ENCODE results near the gene MST1.

The MST1 gene

DNA sequence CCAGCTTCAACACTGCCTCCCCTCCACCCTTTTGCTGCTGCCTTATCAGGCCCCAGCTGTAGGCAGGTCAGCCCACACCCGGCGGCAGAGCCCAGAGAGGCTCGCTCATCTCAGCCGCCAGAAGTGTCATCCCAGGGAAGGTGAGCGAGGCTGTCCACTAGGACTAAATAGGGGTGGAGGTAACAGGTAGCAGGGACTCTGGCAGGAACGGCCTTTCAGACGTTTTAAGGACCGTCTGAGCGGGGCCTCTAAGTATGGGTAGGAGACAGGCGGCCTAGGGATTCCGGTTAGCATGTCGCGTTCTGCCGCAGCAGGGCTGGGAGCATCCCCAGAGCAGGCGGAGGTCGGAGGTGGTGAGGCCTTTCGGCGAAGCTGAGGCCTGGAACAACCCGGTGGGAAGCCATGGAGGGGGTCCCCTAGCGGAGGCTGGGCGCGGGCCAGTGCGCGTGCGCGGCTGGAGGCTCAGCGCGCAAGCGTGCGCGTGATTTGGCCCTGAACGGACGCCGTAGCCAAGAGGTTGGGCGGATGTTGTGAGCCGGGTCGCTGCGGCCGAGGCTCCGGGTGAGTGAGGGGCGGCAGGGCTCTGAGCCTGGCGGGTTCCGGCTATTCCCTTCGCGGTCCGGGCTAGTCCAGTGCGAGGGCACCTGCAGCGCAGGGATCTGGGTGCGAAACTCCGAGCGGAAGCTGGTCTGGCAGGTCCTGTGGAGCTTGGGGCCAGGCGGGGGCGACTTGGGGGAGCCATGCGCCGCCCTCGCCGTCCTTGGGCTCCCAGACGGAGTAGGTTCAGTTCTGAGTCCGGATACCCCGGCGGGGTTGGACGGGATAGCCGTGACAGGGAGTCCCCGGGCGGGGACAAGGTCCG lies at the start of gene MST1, which contains the start of gene RNF123:
Gene MST1, minus strand, starts transcription at position 429 of the 862 bp plus-strand sequence. CDS start 783 bp downstream, outside the sequence.
Gene RNF123, plus strand, starts transcription at position 512 of the 862 bp plus-strand sequence. CDS start 1,609 bp downstream, outside the sequence.
- peak within 1 kb of the TSS; percentile 98 for H3K9ac ChIP-seq (ENCODE audit: low read depth, low read length)
- no peaks in the 10 kb centered on the region for H3K36me3 ChIP-seq (ENCODE audit: insufficient read depth, low read length)
- H3K4me1 ChIP-seq (ENCODE audit: insufficient read depth, low read length), result no peaks in the 10 kb centered on the region
- no peaks in the 10 kb centered on the region for H3K9me3 ChIP-seq (ENCODE audit: control insufficient read depth, insufficient read depth, low read length)

GRCh38 chr3:49738067-49738713 lies 48.9 kb upstream of the MST1 start:
- H3K4me1 ChIP-seq (ENCODE audit: insufficient read depth, low read length), result no peaks in the 10 kb centered on the region
- H3K9ac ChIP-seq (ENCODE audit: low read depth, low read length), result no peak overlapping the region
- H3K9me3 ChIP-seq (ENCODE audit: control insufficient read depth, insufficient read depth, low read length), result no peaks in the 10 kb centered on the region
- peaks cover 19% of the 10 kb centered on the region for H3K36me3 ChIP-seq (ENCODE audit: insufficient read depth, low read length)

GRCh38 chr3:49734752-49735151 lies 45.5 kb upstream of the MST1 start:
- Histone ChIP-seq H3K4me1 (ENCODE audit: insufficient read depth, low read length) (no peaks in the 10 kb centered on the region), H3K9me3 (ENCODE audit: control insufficient read depth, insufficient read depth, low read length) (no peaks in the 10 kb centered on the region), H3K36me3 (ENCODE audit: insufficient read depth, low read length) (peaks cover 30% of the 10 kb centered on the region), H3K9ac (ENCODE audit: low read depth, low read length) (no peak overlapping the region)

GRCh38 chr3:49733551-49733950 lies 44.3 kb upstream of the MST1 start:
- H3K4me1 ChIP-seq (ENCODE audit: insufficient read depth, low read length), result no peaks in the 10 kb centered on the region
- H3K36me3 ChIP-seq (ENCODE audit: insufficient read depth, low read length), result peaks cover 30% of the 10 kb centered on the region
- no peaks in the 10 kb centered on the region for H3K9me3 ChIP-seq (ENCODE audit: control insufficient read depth, insufficient read depth, low read length)
- H3K9ac ChIP-seq (ENCODE audit: low read depth, low read length), result no peak overlapping the region

DNA sequence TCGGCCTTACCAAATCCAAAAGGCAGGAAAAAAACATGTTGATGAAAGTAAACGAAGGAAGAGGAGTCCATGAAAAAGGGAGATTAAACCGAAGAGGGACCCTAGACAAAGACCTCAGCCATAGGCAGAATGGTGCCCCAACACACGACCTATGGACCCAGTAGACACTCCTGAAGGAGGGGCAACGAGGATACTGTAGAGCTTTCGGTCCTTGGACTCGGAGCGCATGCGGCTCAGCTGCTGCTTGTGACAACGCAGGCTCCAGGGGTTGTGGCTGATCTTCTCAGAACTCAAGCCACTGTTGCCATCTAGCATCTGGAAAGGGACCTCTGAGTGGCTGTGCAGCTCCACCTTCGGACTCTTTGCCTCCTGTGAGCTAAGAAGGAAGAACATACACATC lies 43.3 kb upstream of the MST1 start:
- Histone ChIP-seq H3K9me3 (ENCODE audit: control insufficient read depth, insufficient read depth, low read length) (no peaks in the 10 kb centered on the region), H3K4me1 (ENCODE audit: insufficient read depth, low read length) (no peaks in the 10 kb centered on the region), H3K36me3 (ENCODE audit: insufficient read depth, low read length) (peaks cover 30% of the 10 kb centered on the region), H3K9ac (ENCODE audit: low read depth, low read length) (no peak overlapping the region)

DNA sequence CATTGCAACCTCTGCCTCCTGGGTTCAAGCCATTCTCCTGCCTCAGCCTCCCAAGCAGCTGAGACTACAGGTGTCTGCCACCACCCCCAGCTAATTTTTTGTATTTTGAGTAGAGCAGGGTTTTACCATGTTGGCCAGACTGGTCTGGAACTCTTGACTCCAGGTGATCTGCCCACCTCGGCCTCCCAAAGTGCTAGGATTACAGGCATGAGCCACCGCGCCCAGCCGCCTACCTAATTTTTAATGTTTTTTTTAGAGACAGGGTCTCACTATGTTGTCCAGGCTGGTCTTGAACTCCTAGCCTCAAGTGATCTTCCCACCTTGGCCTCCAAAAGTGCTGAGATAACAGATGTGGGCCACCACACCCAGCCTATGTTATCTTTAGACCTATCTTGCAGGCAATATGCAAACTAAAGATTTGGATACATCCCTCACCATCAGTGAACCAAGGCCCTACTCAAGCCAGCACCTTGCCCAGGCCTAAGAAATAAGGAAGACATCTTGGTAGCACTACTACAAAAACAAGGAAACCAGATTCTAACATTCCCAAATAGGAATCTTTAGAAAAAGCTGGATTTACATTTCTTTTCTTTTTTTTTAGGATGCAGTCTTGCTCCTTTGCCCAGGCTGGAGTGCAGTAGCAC lies 40.8 kb upstream of the MST1 start:
- Histone ChIP-seq H3K36me3 (ENCODE audit: insufficient read depth, low read length) (peaks cover 22% of the 10 kb centered on the region), H3K9me3 (ENCODE audit: control insufficient read depth, insufficient read depth, low read length) (no peaks in the 10 kb centered on the region), H3K9ac (ENCODE audit: low read depth, low read length) (no peak overlapping the region), H3K4me1 (ENCODE audit: insufficient read depth, low read length) (no peaks in the 10 kb centered on the region)

- Histone ChIP-seq H3K9me3 (ENCODE audit: control insufficient read depth, insufficient read depth, low read length) (no peaks in the 10 kb centered on the region), H3K4me1 (ENCODE audit: insufficient read depth, low read length) (no peaks in the 10 kb centered on the region; the same call in 1 of the 2 replicates), H3K9ac (ENCODE audit: low read depth, low read length) (no peak overlapping the region), H3K36me3 (ENCODE audit: insufficient read depth, low read length) (peaks cover 16% of the 10 kb centered on the region)
Measured at GRCh38 chr3:49727924-49728361, 38.7 kb upstream of the MST1 start.

- Histone ChIP-seq H3K4me1 (ENCODE audit: insufficient read depth, low read length) (no peaks in the 10 kb centered on the region; the same call in 1 of the 2 replicates), H3K9me3 (ENCODE audit: control insufficient read depth, insufficient read depth, low read length) (no peaks in the 10 kb centered on the region), H3K36me3 (ENCODE audit: insufficient read depth, low read length) (peaks cover 12% of the 10 kb centered on the region), H3K9ac (ENCODE audit: low read depth, low read length) (no peak overlapping the region)
Measured at GRCh38 chr3:49727154-49727923, 38.1 kb upstream of the MST1 start.

GRCh38 chr3:49725906-49726681 lies 36.8 kb upstream of the MST1 start:
- Histone ChIP-seq H3K9ac (ENCODE audit: low read depth, low read length) (no peak overlapping the region), H3K36me3 (ENCODE audit: insufficient read depth, low read length) (peaks cover 5% of the 10 kb centered on the region; the same call in 1 of the 2 replicates), H3K4me1 (ENCODE audit: insufficient read depth, low read length) (no peaks in the 10 kb centered on the region; the same call in 1 of the 2 replicates), H3K9me3 (ENCODE audit: control insufficient read depth, insufficient read depth, low read length) (no peaks in the 10 kb centered on the region)

GRCh38 chr3:49724586-49724985 lies 35.3 kb upstream of the MST1 start:
- H3K36me3 ChIP-seq (ENCODE audit: insufficient read depth, low read length), result peaks cover 5% of the 10 kb centered on the region; the same call in 1 of the 2 replicates
- peak overlapping the region; percentile 82 for H3K9ac ChIP-seq (ENCODE audit: low read depth, low read length)
- H3K4me1 ChIP-seq (ENCODE audit: insufficient read depth, low read length), result no peaks in the 10 kb centered on the region; the same call in 1 of the 2 replicates
- no peaks in the 10 kb centered on the region for H3K9me3 ChIP-seq (ENCODE audit: control insufficient read depth, insufficient read depth, low read length)

- H3K36me3 ChIP-seq (ENCODE audit: insufficient read depth, low read length), result peaks cover 5% of the 10 kb centered on the region; the same call in 1 of the 2 replicates
- H3K9me3 ChIP-seq (ENCODE audit: control insufficient read depth, insufficient read depth, low read length), result no peaks in the 10 kb centered on the region
- peak within 1 kb of the TSS; percentile 96 for H3K9ac ChIP-seq (ENCODE audit: low read depth, low read length)
- no peaks in the 10 kb centered on the region; the same call in 1 of the 2 replicates for H3K4me1 ChIP-seq (ENCODE audit: insufficient read depth, low read length)
Measured at GRCh38 chr3:49723628-49724551, 34.6 kb upstream of the MST1 start, which contains the start of gene GMPPB. Gene GMPPB (minus strand): TSS chr3:49723951. CDS start chr3:49723726, 225 bp downstream.

DNA sequence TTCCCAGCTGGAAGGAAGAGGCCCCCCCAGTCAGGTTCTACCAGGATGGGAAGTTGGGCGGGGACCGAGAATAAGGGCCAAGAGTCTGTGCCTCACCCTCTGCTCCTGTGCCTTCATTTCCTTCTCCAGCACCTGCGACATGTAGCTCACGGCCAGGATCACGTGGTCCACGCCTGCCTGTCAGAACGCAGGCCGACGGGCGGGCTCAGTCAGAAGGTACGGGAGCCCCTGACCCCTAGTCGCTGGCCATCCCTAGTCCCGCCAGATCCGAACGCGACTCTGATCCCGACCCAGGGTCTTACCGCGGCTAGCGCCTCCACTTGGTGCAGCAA lies 34.0 kb upstream of the MST1 start:
- Histone ChIP-seq H3K9ac (ENCODE audit: low read depth, low read length) (peak overlapping the region; percentile 96), H3K36me3 (ENCODE audit: insufficient read depth, low read length) (peaks cover 5% of the 10 kb centered on the region; the same call in 1 of the 2 replicates), H3K4me1 (ENCODE audit: insufficient read depth, low read length) (no peaks in the 10 kb centered on the region; the same call in 1 of the 2 replicates), H3K9me3 (ENCODE audit: control insufficient read depth, insufficient read depth, low read length) (no peaks in the 10 kb centered on the region)
